Measurements from ENCODE around the gene PTRH2. TPM values are rescaled to one million over a fixed set of nuclear protein-coding genes. Genes with fewer than 3 reads are reported as not detected.

Gene PTRH2
- total RNA-seq, 1 donor from 2014 or later, result 24.4 TPM

GRCh38 chr17:59719526-59719925 lies 12.3 kb upstream of the PTRH2 start:
- no peak for TF ChIP-seq CTCF (IDR thresholded peaks at IDR 0.05; ENCODE audit: unreplicated experiment)
- H3K27ac Mint-ChIP-seq, result no peak overlapping the region
- H3K4me3 Mint-ChIP-seq, result no peak overlapping the region
- no peak for DNase-seq (ENCODE audit: low spot score in 2 of 2, unreplicated experiment in 2 of 2)
- H3K9me3 Mint-ChIP-seq, result no peaks in the 10 kb centered on the region
- no peaks in the 10 kb centered on the region for H3K4me1 Mint-ChIP-seq
- no peaks in the 10 kb centered on the region for H3K36me3 Mint-ChIP-seq
- H3K27me3 Mint-ChIP-seq (ENCODE audit: low read depth), result no peaks in the 10 kb centered on the region

- DNase-seq (ENCODE audit: low spot score in 2 of 2, unreplicated experiment in 2 of 2), result no peak
- H3K4me3 Mint-ChIP-seq, result no peak overlapping the region
- H3K27me3 Mint-ChIP-seq (ENCODE audit: low read depth), result no peaks in the 10 kb centered on the region
- H3K9me3 Mint-ChIP-seq, result no peaks in the 10 kb centered on the region
- no peak for TF ChIP-seq CTCF (IDR thresholded peaks at IDR 0.05; ENCODE audit: unreplicated experiment)
- H3K27ac Mint-ChIP-seq, result no peak overlapping the region
- no peaks in the 10 kb centered on the region for H3K4me1 Mint-ChIP-seq
- no peaks in the 10 kb centered on the region for H3K36me3 Mint-ChIP-seq
Measured at GRCh38 chr17:59716427-59716826, 9.2 kb upstream of the PTRH2 start.

GRCh38 chr17:59714255-59714654 lies 7.0 kb upstream of the PTRH2 start:
- no peak for DNase-seq (ENCODE audit: low spot score in 2 of 2, unreplicated experiment in 2 of 2)
- H3K4me3 Mint-ChIP-seq, result no peak overlapping the region
- no peaks in the 10 kb centered on the region for H3K9me3 Mint-ChIP-seq
- no peak for TF ChIP-seq CTCF (IDR thresholded peaks at IDR 0.05; ENCODE audit: unreplicated experiment)
- no peaks in the 10 kb centered on the region for H3K36me3 Mint-ChIP-seq
- H3K27me3 Mint-ChIP-seq (ENCODE audit: low read depth), result no peaks in the 10 kb centered on the region
- H3K27ac Mint-ChIP-seq, result no peak overlapping the region
- peaks cover 5% of the 10 kb centered on the region for H3K4me1 Mint-ChIP-seq

GRCh38 chr17:59712862-59713261 lies 5.6 kb upstream of the PTRH2 start:
- no peaks in the 10 kb centered on the region for H3K27me3 Mint-ChIP-seq (ENCODE audit: low read depth)
- H3K4me1 Mint-ChIP-seq, result peaks cover 16% of the 10 kb centered on the region
- H3K9me3 Mint-ChIP-seq, result no peaks in the 10 kb centered on the region
- H3K27ac Mint-ChIP-seq, result no peak overlapping the region
- H3K4me3 Mint-ChIP-seq, result no peak overlapping the region
- H3K36me3 Mint-ChIP-seq, result no peaks in the 10 kb centered on the region
- no peak for DNase-seq (ENCODE audit: low spot score in 2 of 2, unreplicated experiment in 2 of 2)
- TF ChIP-seq CTCF (IDR thresholded peaks at IDR 0.05; ENCODE audit: unreplicated experiment), result no peak

GRCh38 chr17:59711936-59712335 lies 4.7 kb upstream of the PTRH2 start:
- peaks cover 16% of the 10 kb centered on the region for H3K4me1 Mint-ChIP-seq

More at GRCh38 chr17:59711936-59712335, 4.7 kb upstream of the PTRH2 start:
- no peaks in the 10 kb centered on the region for H3K36me3 Mint-ChIP-seq
- DNase-seq (ENCODE audit: low spot score in 2 of 2, unreplicated experiment in 2 of 2), result no peak
- no peaks in the 10 kb centered on the region for H3K9me3 Mint-ChIP-seq
- no peak overlapping the region for H3K4me3 Mint-ChIP-seq
- no peaks in the 10 kb centered on the region for H3K27me3 Mint-ChIP-seq (ENCODE audit: low read depth)
- H3K27ac Mint-ChIP-seq, result no peak overlapping the region
- no peak for TF ChIP-seq CTCF (IDR thresholded peaks at IDR 0.05; ENCODE audit: unreplicated experiment)

Data from mesothelial cell of epicardium (in vitro differentiated cells).